ENCODE results near the gene DEFB108B. TPM values are rescaled to one million over a fixed set of nuclear protein-coding genes. Genes with fewer than 3 reads are reported as not detected.
A peak's percentile ranks its signal among the peaks of the same experiment; 100 is the strongest.
"Not testable (repeated sequence)": the region's sequence is repeated elsewhere in the genome, so short reads cannot be mapped to it uniquely, and the experiment has no call there.

The DEFB108B gene
- total RNA-seq, 1 donor from 2014 or later = not detected

DNA sequence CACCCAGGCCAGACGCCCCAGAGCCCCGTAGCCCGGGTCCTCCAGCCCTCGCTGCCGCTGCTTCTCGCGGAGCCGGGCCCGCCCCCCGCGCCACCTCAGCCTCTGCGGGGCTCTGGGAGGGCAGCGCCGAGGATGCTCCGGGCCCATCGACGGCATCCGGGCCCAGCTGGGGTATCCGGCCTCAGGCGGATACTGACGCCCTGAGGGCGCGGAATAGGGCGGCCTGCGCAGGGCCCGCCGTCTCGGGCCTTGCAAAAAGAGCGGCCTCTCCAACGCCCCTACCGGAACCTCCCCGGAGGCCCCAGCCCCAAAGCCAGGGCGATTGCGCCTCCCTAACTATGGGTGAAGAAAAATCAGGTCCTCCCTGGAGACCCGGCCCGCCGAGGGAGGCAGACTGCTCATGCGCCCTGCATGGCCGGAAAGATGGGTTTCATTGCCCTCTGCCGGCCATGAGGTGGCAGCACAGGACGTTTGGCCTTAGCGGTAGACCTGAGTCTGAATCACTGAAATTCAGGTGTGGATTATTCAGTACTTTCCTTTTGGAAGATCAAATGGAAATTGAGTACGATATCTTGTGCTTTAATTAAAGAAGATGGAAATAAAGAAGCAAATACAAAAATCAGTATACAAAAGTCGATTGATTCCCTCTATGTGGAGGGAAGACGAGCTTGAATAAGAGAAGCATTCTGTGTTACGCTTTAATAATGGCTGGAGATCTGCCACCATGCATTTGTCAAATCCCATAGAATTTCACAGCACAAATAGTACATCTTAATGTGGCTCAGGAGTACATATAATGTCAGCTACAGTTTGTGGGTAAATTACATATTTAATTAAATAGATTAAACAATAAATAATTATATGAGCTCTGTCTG is 19.3 kb upstream of the DEFB108B start:
- TF ChIP-seq CTCF (IDR thresholded peaks at IDR 0.05) = peak; percentile 58
- not testable (repeated sequence) for H3K27me3 Mint-ChIP-seq (ENCODE audit: insufficient read depth, low read depth); H3K4me1 Mint-ChIP-seq; H3K36me3 ChIP-seq; H3K27ac ChIP-seq; H3K27me3 ChIP-seq; H3K4me1 ChIP-seq; H4K20me1 ChIP-seq (ENCODE audit: low read depth); H3K79me2 ChIP-seq (ENCODE audit: low read depth); H3F3A ChIP-seq (ENCODE audit: low read depth); H3K36me3 Mint-ChIP-seq; H3K9ac ChIP-seq; H3K9me3 Mint-ChIP-seq; H2AFZ ChIP-seq (replicated peaks); H3K9me3 ChIP-seq (ENCODE audit: low read depth)
- Mint-ChIP-seq H3K4me3 (peak overlapping the region; percentile 84), H3K27ac (peak overlapping the region; percentile 30)
- Histone ChIP-seq H3K4me3 (peak overlapping the region; percentile 45), H3K4me2 (peak overlapping the region; percentile 74)
- DNase-seq (ENCODE audit: low spot score) = peak; percentile 92

DNA sequence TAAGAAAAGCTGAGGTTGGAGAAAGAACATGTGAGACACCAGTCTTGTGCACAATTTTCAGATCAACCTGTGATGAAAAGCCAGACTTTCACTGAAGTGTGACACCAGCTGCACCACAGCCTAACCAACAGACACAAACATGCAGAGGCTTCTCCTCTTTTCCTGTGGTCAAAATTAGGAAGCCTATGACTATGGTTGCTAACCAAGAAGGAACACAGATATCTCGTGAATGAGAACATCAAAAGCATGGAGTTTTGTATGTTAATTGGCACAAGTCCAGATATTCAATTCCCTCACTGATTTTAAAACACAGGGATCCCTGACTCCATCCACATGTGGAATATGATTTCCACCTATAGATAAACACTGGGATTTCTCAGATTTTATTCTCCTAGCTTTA is 11.5 kb upstream of the DEFB108B start:
- H3K4me3 Mint-ChIP-seq; H3K36me3 ChIP-seq; H4K20me1 ChIP-seq (ENCODE audit: low read depth); H3K27ac Mint-ChIP-seq; H3K4me1 Mint-ChIP-seq; H3K36me3 Mint-ChIP-seq; H3K4me3 ChIP-seq; H3K27me3 Mint-ChIP-seq (ENCODE audit: insufficient read depth, low read depth); H3K4me1 ChIP-seq; H2AFZ ChIP-seq (replicated peaks); H3K4me2 ChIP-seq; H3K9me3 Mint-ChIP-seq; H3K9ac ChIP-seq; H3K79me2 ChIP-seq (ENCODE audit: low read depth); H3K9me3 ChIP-seq (ENCODE audit: low read depth); H3K27me3 ChIP-seq; DNase-seq (ENCODE audit: low spot score); H3K27ac ChIP-seq; H3F3A ChIP-seq (ENCODE audit: low read depth): not testable (repeated sequence)

GRCh38 chr11:71829247-71829646 is 3.8 kb upstream of the DEFB108B start:
- not testable (repeated sequence) for DNase-seq (ENCODE audit: low spot score); H3K9me3 ChIP-seq (ENCODE audit: low read depth); H3K36me3 Mint-ChIP-seq; H3K27me3 Mint-ChIP-seq (ENCODE audit: insufficient read depth, low read depth); H3F3A ChIP-seq (ENCODE audit: low read depth); H3K36me3 ChIP-seq; H3K27ac Mint-ChIP-seq; H3K9me3 Mint-ChIP-seq; H3K9ac ChIP-seq; H3K4me2 ChIP-seq; H3K4me3 ChIP-seq; H3K4me1 ChIP-seq; H3K4me1 Mint-ChIP-seq; H3K27me3 ChIP-seq; H2AFZ ChIP-seq (replicated peaks); H3K27ac ChIP-seq; H3K4me3 Mint-ChIP-seq; H4K20me1 ChIP-seq (ENCODE audit: low read depth); H3K79me2 ChIP-seq (ENCODE audit: low read depth)

GRCh38 chr11:71829686-71830085 is 3.3 kb upstream of the DEFB108B start:
- not testable (repeated sequence) for H3K27ac ChIP-seq; H3K4me1 ChIP-seq; H3K4me2 ChIP-seq; H3K36me3 ChIP-seq; H3K4me3 Mint-ChIP-seq; DNase-seq (ENCODE audit: low spot score); H3K27me3 Mint-ChIP-seq (ENCODE audit: insufficient read depth, low read depth); H3K4me3 ChIP-seq; H3K27me3 ChIP-seq; H3K4me1 Mint-ChIP-seq; H3K36me3 Mint-ChIP-seq; H3K79me2 ChIP-seq (ENCODE audit: low read depth); H2AFZ ChIP-seq (replicated peaks); H3K27ac Mint-ChIP-seq; H3K9me3 Mint-ChIP-seq; H3K9ac ChIP-seq; H3K9me3 ChIP-seq (ENCODE audit: low read depth); H4K20me1 ChIP-seq (ENCODE audit: low read depth); H3F3A ChIP-seq (ENCODE audit: low read depth)

- not testable (repeated sequence) for H3K27ac ChIP-seq; H3K4me3 ChIP-seq; H3K4me1 ChIP-seq; H3K4me2 ChIP-seq; DNase-seq (ENCODE audit: low spot score); H3K9ac ChIP-seq; H3F3A ChIP-seq (ENCODE audit: low read depth); H3K36me3 Mint-ChIP-seq; H3K79me2 ChIP-seq (ENCODE audit: low read depth); H3K4me1 Mint-ChIP-seq; H3K27me3 ChIP-seq; H3K36me3 ChIP-seq; H3K9me3 ChIP-seq (ENCODE audit: low read depth); H3K27ac Mint-ChIP-seq; H3K9me3 Mint-ChIP-seq; H3K4me3 Mint-ChIP-seq; H4K20me1 ChIP-seq (ENCODE audit: low read depth); H3K27me3 Mint-ChIP-seq (ENCODE audit: insufficient read depth, low read depth)
- peak overlapping the region; percentile 63 for H2AFZ ChIP-seq (replicated peaks)
Measured at GRCh38 chr11:71842720-71843119, 9.7 kb downstream of the DEFB108B start.

DNA sequence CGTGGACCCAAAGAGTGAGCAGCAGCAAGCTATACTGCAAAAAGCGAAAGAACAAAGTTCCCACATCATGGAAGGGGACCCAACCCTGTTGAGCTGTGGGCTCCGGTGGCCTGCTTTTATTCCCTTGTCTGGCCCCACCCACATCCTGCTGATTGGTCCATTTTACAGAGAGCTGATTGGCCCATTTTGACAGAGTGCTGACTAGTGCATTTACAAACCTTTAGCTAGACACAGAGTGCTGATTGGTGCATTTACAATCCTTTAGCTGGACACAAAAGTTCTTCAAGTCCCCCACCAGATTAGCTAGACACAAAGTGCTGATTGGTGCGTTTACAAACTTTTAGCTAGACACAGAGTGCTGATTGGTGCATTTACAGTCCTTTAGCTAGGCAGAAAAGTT is 10.4 kb downstream of the DEFB108B start:
- H3K27ac ChIP-seq; H3K4me1 Mint-ChIP-seq; H3K27me3 ChIP-seq; H3K4me3 Mint-ChIP-seq; H4K20me1 ChIP-seq (ENCODE audit: low read depth); H3K9me3 Mint-ChIP-seq; H3K9me3 ChIP-seq (ENCODE audit: low read depth); H3K9ac ChIP-seq; H3K27ac Mint-ChIP-seq; H3F3A ChIP-seq (ENCODE audit: low read depth); H3K79me2 ChIP-seq (ENCODE audit: low read depth); H3K36me3 Mint-ChIP-seq; DNase-seq (ENCODE audit: low spot score); H3K4me3 ChIP-seq; H3K4me1 ChIP-seq; H3K4me2 ChIP-seq; H3K27me3 Mint-ChIP-seq (ENCODE audit: insufficient read depth, low read depth); H3K36me3 ChIP-seq: not testable (repeated sequence)
- peak overlapping the region; percentile 63 for H2AFZ ChIP-seq (replicated peaks)
